OCI-LY7 (cell line): ENCODE results near the gene GAK.

Experiments
- CTCF ChIP-seq: fragments of 200-600 bp; sonication (generic); conservative IDR thresholded peaks from 2 replicates; pipeline ENCODE4 v1.5.1; 2014; ENCODE audit warnings: mild to moderate bottlenecking, antibody characterized with exemption, low read length, moderate library complexity, mixed read lengths
- EZH2phosphoT487 ChIP-seq: fragments of 200-600 bp; sonication (generic); IDR thresholded peaks from 2 replicates; pipeline ENCODE4 v1.6.1; 2018; ENCODE audit warnings: low read depth, borderline replicate concordance, mild to moderate bottlenecking, mixed run types, antibody characterized with exemption, low read length, moderate library complexity, mixed read lengths

- TF ChIP-seq CTCF (no peak), EZH2phosphoT487 (no peak)
Observed at GRCh38 chr4:875818-876423, 56.2 kb downstream of the GAK start.
